GM12872 (cell line): ENCODE results near the gene INPP5A.
A peak's percentile ranks its signal among the peaks of the same experiment; 100 is the strongest.

ENCODE experiments used
- CTCF ChIP-seq: IDR thresholded peaks from 3 replicates; pipeline ENCODE4 v1.5.1; 2011; ENCODE audit warnings: low read depth, mild to moderate bottlenecking, low read length, moderate library complexity; ENCODE audit not compliant: insufficient read depth

INPP5A gene

GRCh38 chr10:132532749-132533560, 4.6 kb upstream of the INPP5A start:
- no peak for TF ChIP-seq CTCF

- no peak for TF ChIP-seq CTCF
Measured at GRCh38 chr10:132533571-132534260, 3.9 kb upstream of the INPP5A start.

GRCh38 chr10:132534391-132535064, 3.1 kb upstream of the INPP5A start:
- TF ChIP-seq CTCF, result no peak

GRCh38 chr10:132535065-132535651, 2.4 kb upstream of the INPP5A start:
- TF ChIP-seq CTCF, result no peak

GRCh38 chr10:132536241-132536876, 1.2 kb upstream of the INPP5A start:
- TF ChIP-seq CTCF, result no peak

- peak; percentile 26; the same call in 1 of the 3 replicates for TF ChIP-seq CTCF
Measured at GRCh38 chr10:132536877-132537683, 507 bp upstream of the INPP5A start.
